ENCODE data around the gene KCNC4.

The KCNC4 gene

GRCh38 chr1:110243574-110243973 lies 33.5 kb downstream of the KCNC4 start:
- no peak for ATAC-seq (replicated peaks; ENCODE audit: extremely low read depth, poor library complexity, severe bottlenecking)
- Mint-ChIP-seq H3K4me1 (no peaks in the 10 kb centered on the region), H3K36me3 (ENCODE audit: insufficient read depth) (no peaks in the 10 kb centered on the region), H3K27me3 (no peaks in the 10 kb centered on the region), H3K4me3 (no peak overlapping the region), H3K27ac (ENCODE audit: low read depth) (no peak overlapping the region), H3K9me3 (no peaks in the 10 kb centered on the region)
- DNase-seq (ENCODE audit: low spot score in 2 of 2): no peak

- H3K4me3 Mint-ChIP-seq: no peak overlapping the region
- no peaks in the 10 kb centered on the region for H3K36me3 Mint-ChIP-seq (ENCODE audit: insufficient read depth)
- H3K27ac Mint-ChIP-seq (ENCODE audit: low read depth): no peak overlapping the region
- no peaks in the 10 kb centered on the region for H3K27me3 Mint-ChIP-seq
- no peak for DNase-seq (ENCODE audit: low spot score in 2 of 2)
- no peaks in the 10 kb centered on the region for H3K4me1 Mint-ChIP-seq
- no peaks in the 10 kb centered on the region for H3K9me3 Mint-ChIP-seq
- no peak for ATAC-seq (replicated peaks; ENCODE audit: extremely low read depth, poor library complexity, severe bottlenecking)
Measured at GRCh38 chr1:110245876-110246620, 35.9 kb downstream of the KCNC4 start.

- peaks cover 4% of the 10 kb centered on the region for H3K4me1 Mint-ChIP-seq
- no peak for DNase-seq (ENCODE audit: low spot score in 2 of 2)
- no peaks in the 10 kb centered on the region for H3K36me3 Mint-ChIP-seq (ENCODE audit: insufficient read depth)
- H3K27me3 Mint-ChIP-seq: no peaks in the 10 kb centered on the region
- no peak for ATAC-seq (replicated peaks; ENCODE audit: extremely low read depth, poor library complexity, severe bottlenecking)
- H3K9me3 Mint-ChIP-seq: no peaks in the 10 kb centered on the region
- no peak overlapping the region for H3K27ac Mint-ChIP-seq (ENCODE audit: low read depth)
- H3K4me3 Mint-ChIP-seq: no peak overlapping the region
Measured at GRCh38 chr1:110248746-110249145, 38.6 kb downstream of the KCNC4 start.

- H3K4me3 Mint-ChIP-seq: no peak overlapping the region
- H3K27me3 Mint-ChIP-seq: no peaks in the 10 kb centered on the region
- ATAC-seq (replicated peaks; ENCODE audit: extremely low read depth, poor library complexity, severe bottlenecking) (no peak), DNase-seq (ENCODE audit: low spot score in 2 of 2) (no peak)
- H3K27ac Mint-ChIP-seq (ENCODE audit: low read depth): no peak overlapping the region
- H3K4me1 Mint-ChIP-seq: peaks cover 4% of the 10 kb centered on the region
- H3K36me3 Mint-ChIP-seq (ENCODE audit: insufficient read depth): no peaks in the 10 kb centered on the region
- no peaks in the 10 kb centered on the region for H3K9me3 Mint-ChIP-seq
Measured at GRCh38 chr1:110249256-110249655, 39.1 kb downstream of the KCNC4 start.

- Mint-ChIP-seq H3K27ac (ENCODE audit: low read depth) (no peak overlapping the region), H3K4me3 (no peak overlapping the region), H3K36me3 (ENCODE audit: insufficient read depth) (no peaks in the 10 kb centered on the region), H3K9me3 (no peaks in the 10 kb centered on the region), H3K4me1 (peaks cover 4% of the 10 kb centered on the region), H3K27me3 (no peaks in the 10 kb centered on the region)
- DNase-seq (ENCODE audit: low spot score in 2 of 2): no peak
- no peak for ATAC-seq (replicated peaks; ENCODE audit: extremely low read depth, poor library complexity, severe bottlenecking)
Measured at GRCh38 chr1:110250008-110250407, 39.9 kb downstream of the KCNC4 start.

GRCh38 chr1:110250749-110251148 lies 40.6 kb downstream of the KCNC4 start:
- Mint-ChIP-seq H3K36me3 (ENCODE audit: insufficient read depth) (no peaks in the 10 kb centered on the region), H3K27me3 (no peaks in the 10 kb centered on the region), H3K27ac (ENCODE audit: low read depth) (no peak overlapping the region), H3K9me3 (no peaks in the 10 kb centered on the region), H3K4me3 (no peak overlapping the region), H3K4me1 (peaks cover 4% of the 10 kb centered on the region)
- ATAC-seq (replicated peaks; ENCODE audit: extremely low read depth, poor library complexity, severe bottlenecking) (no peak), DNase-seq (ENCODE audit: low spot score in 2 of 2) (no peak)

GRCh38 chr1:110253213-110253612 lies 43.1 kb downstream of the KCNC4 start:
- ATAC-seq (replicated peaks; ENCODE audit: extremely low read depth, poor library complexity, severe bottlenecking): no peak
- Mint-ChIP-seq H3K27me3 (peaks cover 2% of the 10 kb centered on the region), H3K36me3 (ENCODE audit: insufficient read depth) (no peaks in the 10 kb centered on the region), H3K4me1 (peaks cover 9% of the 10 kb centered on the region), H3K4me3 (no peak overlapping the region), H3K27ac (ENCODE audit: low read depth) (no peak overlapping the region), H3K9me3 (no peaks in the 10 kb centered on the region)
- no peak for DNase-seq (ENCODE audit: low spot score in 2 of 2)

- peaks cover 15% of the 10 kb centered on the region for H3K27me3 Mint-ChIP-seq
- H3K4me3 Mint-ChIP-seq: no peak overlapping the region
- H3K9me3 Mint-ChIP-seq: no peaks in the 10 kb centered on the region
- H3K36me3 Mint-ChIP-seq (ENCODE audit: insufficient read depth): no peaks in the 10 kb centered on the region
- DNase-seq (ENCODE audit: low spot score in 2 of 2): no peak
- no peak for ATAC-seq (replicated peaks; ENCODE audit: extremely low read depth, poor library complexity, severe bottlenecking)
- H3K27ac Mint-ChIP-seq (ENCODE audit: low read depth): no peak overlapping the region
- peaks cover 9% of the 10 kb centered on the region for H3K4me1 Mint-ChIP-seq
Measured at GRCh38 chr1:110254604-110255391, 44.7 kb downstream of the KCNC4 start.

- no peak overlapping the region for H3K27ac Mint-ChIP-seq (ENCODE audit: low read depth)
- no peaks in the 10 kb centered on the region for H3K9me3 Mint-ChIP-seq
- ATAC-seq (replicated peaks; ENCODE audit: extremely low read depth, poor library complexity, severe bottlenecking): no peak
Measured at GRCh38 chr1:110255392-110255787, 45.3 kb downstream of the KCNC4 start.

GRCh38 chr1:110258734-110259133 lies 48.6 kb downstream of the KCNC4 start:
- no peak for DNase-seq (ENCODE audit: low spot score in 2 of 2)
- Mint-ChIP-seq H3K9me3 (no peaks in the 10 kb centered on the region), H3K36me3 (ENCODE audit: insufficient read depth) (no peaks in the 10 kb centered on the region), H3K4me1 (peaks cover 4% of the 10 kb centered on the region), H3K27me3 (peaks cover 22% of the 10 kb centered on the region), H3K27ac (ENCODE audit: low read depth) (no peak overlapping the region), H3K4me3 (no peak overlapping the region)
- ATAC-seq (replicated peaks; ENCODE audit: extremely low read depth, poor library complexity, severe bottlenecking): no peak

More at GRCh38 chr1:110255392-110255787, 45.3 kb downstream of the KCNC4 start:
- H3K4me1 Mint-ChIP-seq: peaks cover 9% of the 10 kb centered on the region
- no peaks in the 10 kb centered on the region for H3K36me3 Mint-ChIP-seq (ENCODE audit: insufficient read depth)
- H3K27me3 Mint-ChIP-seq: peaks cover 21% of the 10 kb centered on the region
- DNase-seq (ENCODE audit: low spot score in 2 of 2): no peak
- H3K4me3 Mint-ChIP-seq: no peak overlapping the region

- Mint-ChIP-seq H3K36me3 (ENCODE audit: insufficient read depth) (no peaks in the 10 kb centered on the region), H3K9me3 (no peaks in the 10 kb centered on the region), H3K27me3 (peaks cover 31% of the 10 kb centered on the region), H3K4me3 (no peak overlapping the region), H3K27ac (ENCODE audit: low read depth) (no peak overlapping the region), H3K4me1 (peaks cover 4% of the 10 kb centered on the region)
- ATAC-seq (replicated peaks; ENCODE audit: extremely low read depth, poor library complexity, severe bottlenecking): no peak
- DNase-seq (ENCODE audit: low spot score in 2 of 2): no peak
Measured at GRCh38 chr1:110259770-110260169, 49.7 kb downstream of the KCNC4 start.

Measured in central memory CD8-positive, alpha-beta T cell (primary cell).